HG03196 (cell line): ENCODE results near the gene TMEM108.

Source experiments
- ATAC-seq: cut with Tn5 transposase; IDR thresholded peaks from one replicate; pipeline ENCODE4 v1.9.1; 2021; ENCODE audit not compliant: unreplicated experiment

The TMEM108 gene

GRCh38 chr3:133270631-133271030 lies 232.4 kb downstream of the TMEM108 start:
- no peak for ATAC-seq

DNA sequence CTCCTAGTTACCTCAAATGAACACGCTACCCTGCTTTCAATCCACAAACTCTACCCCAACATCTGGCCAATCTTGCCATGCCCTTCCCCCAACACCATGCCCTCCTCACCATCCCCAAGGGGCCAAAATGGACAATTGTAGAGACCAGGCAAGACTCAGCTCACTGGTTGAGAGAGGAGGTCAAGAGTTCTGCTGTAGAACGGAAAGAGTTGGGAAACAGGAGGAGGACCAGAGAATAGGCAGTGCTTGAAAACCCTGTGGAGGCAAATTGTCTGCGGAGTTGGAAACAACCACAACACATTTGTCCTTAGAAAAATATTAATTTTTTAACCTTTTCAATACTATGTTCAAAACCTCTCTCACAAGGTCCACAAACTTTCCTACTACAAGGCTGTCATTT lies 232.9 kb downstream of the TMEM108 start:
- no peak for ATAC-seq

DNA sequence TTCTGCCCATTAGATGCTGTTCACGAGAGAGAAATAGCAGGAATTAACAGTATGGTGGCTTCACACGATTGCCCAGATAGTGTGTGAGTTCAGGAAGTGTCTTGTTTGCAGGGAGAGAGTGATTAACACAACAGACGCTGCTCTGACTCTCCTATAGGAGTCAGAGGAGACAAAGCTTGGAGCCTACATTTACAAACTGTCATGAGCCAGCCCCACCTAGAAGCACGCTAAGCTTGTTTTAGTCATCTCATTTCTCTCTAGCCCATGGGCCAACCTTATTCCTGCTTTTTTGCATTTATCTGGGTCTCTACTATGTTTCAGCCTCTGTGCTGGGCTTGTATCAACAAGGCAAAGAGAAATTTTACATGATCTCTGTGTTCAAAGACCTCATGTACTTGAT lies 233.3 kb downstream of the TMEM108 start:
- no peak for ATAC-seq

- no peak for ATAC-seq
Observed at GRCh38 chr3:133273346-133273745, 235.2 kb downstream of the TMEM108 start.

GRCh38 chr3:133274477-133274876 lies 236.3 kb downstream of the TMEM108 start:
- no peak for ATAC-seq

- no peak for ATAC-seq
Observed at GRCh38 chr3:133276594-133276993, 238.4 kb downstream of the TMEM108 start.

- ATAC-seq: no peak
Observed at GRCh38 chr3:133277813-133278212, 239.6 kb downstream of the TMEM108 start.

DNA sequence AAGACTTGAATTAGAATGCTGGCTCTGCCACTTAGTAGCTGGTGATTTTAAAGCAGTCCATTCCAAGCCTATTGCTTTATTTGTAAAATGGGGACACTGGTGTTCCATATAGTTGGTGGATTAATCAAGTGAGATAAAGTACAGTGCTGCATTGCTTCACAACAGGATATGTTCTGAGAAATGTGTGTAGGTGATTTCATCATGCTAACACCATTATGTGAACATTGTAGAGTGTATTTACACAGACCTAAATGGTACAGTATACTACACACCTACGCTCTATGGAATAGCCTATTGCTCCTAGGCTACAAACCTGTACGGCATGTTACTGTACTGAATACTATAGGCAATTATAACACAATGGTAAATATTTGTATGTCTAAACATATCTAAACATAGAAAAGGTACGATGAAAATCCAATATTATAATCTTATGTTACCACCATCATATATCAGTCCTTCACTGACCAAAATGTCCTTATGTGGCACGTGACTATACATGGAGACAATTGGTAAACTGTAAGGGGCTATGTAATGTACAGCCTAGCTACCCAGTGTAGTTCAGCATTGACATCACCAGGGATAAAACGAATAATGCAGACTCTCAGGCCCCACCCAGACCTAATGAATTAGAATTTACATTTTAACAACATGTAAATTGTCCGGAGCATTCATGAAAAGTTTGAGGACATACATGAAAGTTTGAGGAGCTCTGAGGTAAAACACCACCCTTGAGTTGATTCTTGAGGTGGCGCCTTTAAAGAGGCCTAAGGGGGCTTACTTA lies 240.3 kb downstream of the TMEM108 start:
- no peak for ATAC-seq

DNA sequence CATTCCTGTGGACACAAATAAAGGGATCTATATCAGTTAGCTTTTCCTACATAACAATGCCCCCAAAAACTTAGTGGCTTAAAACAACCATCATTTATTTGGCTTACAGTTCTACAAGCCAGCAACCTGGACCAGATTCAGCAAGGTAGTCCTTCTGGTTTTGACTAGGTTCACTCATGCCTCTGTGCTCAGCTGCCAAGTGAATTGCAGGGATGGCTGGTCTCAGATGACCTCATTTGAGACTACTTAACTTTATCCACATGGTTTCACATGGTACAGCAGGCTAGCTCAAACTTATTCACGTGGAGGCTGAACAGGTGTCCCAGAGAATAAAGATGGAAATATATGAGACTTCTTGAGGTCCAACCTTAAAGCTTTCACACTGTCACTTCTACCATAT lies 242.4 kb downstream of the TMEM108 start:
- ATAC-seq: no peak

GRCh38 chr3:133282236-133282635 lies 244.0 kb downstream of the TMEM108 start:
- no peak for ATAC-seq

- no peak for ATAC-seq
Observed at GRCh38 chr3:133283958-133284807, 246.0 kb downstream of the TMEM108 start.

GRCh38 chr3:133289322-133289721 lies 251.1 kb downstream of the TMEM108 start:
- no peak for ATAC-seq

DNA sequence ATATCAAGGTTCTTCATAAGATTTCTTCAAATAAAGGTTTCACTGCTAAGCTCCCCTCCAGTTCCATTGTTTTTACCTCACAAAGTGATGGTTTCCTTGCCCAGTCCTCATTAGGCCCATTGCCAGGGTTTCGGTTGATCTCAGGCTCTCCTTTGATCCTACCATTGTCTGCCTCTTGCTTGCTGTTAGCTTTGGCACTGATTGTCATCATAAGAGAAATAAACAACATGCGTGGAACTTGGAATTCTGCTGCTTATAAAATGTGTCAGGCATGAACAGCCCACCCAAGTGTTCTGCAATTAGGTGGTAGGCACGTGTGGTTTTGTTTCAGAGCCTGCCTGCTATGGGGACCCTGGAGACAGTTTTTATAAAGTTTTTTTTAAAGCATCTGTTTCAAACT lies 254.1 kb downstream of the TMEM108 start:
- no peak for ATAC-seq

DNA sequence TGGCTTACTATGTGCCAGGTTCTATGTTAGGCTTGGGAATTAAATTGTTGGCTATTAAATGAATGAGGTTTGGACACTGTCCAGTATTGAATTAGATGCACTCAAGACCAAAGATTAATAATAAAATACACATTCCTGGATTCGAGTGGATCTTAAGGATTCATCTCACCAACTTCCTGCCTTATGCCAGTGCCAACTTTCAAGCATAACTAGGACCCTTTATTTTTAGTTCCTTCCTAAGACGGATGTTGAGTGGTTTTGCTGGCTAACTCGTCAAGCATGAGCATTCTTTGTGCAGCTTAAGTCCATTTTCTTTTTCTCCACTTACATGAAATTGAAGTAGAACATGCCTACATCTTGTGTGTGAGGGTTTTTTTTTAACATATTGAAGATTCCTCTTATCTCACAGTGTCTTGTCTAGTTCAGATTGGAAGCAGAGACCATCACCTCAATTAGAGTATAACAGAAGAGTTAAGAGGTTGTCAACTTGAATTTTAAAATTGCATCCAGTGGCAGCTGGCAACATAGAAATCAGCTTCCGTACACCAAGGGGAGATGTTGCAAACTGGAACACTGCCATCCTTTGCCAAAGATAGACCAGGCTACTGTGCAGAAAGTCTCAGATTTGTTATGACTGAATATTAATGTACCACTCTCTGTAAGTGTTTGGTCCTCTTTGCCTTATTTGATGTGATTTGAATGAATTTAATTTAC lies 255.4 kb downstream of the TMEM108 start:
- ATAC-seq: no peak

- ATAC-seq: no peak
Observed at GRCh38 chr3:133294253-133294652, 256.1 kb downstream of the TMEM108 start.

GRCh38 chr3:133295199-133295901 lies 257.2 kb downstream of the TMEM108 start:
- ATAC-seq: no peak

GRCh38 chr3:133295944-133296917 lies 258.0 kb downstream of the TMEM108 start:
- no peak for ATAC-seq

- no peak for ATAC-seq
Observed at GRCh38 chr3:133296981-133297380, 258.8 kb downstream of the TMEM108 start.

GRCh38 chr3:133300102-133300501 lies 261.9 kb downstream of the TMEM108 start:
- no peak for ATAC-seq

DNA sequence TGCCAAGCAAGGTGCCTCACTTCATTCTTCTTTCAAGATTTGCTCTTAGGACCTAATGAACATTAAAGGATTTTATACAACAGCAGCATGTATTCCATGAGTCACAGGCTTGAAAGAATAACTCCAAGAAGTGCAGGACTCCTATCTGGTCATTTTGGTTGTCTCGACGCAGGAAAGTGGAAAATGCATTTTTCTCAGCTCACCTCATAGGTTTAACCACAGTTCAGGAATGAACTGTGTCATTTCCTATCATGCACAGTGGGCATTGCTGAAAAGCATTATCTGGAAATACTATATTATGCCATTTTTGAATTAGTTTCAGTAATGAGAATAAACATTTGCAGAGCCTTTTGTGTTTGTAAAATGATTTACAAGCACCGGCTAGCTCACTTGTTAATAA lies 263.0 kb downstream of the TMEM108 start:
- no peak for ATAC-seq
